Measurements from ENCODE around the gene DSCAM.

DNA sequence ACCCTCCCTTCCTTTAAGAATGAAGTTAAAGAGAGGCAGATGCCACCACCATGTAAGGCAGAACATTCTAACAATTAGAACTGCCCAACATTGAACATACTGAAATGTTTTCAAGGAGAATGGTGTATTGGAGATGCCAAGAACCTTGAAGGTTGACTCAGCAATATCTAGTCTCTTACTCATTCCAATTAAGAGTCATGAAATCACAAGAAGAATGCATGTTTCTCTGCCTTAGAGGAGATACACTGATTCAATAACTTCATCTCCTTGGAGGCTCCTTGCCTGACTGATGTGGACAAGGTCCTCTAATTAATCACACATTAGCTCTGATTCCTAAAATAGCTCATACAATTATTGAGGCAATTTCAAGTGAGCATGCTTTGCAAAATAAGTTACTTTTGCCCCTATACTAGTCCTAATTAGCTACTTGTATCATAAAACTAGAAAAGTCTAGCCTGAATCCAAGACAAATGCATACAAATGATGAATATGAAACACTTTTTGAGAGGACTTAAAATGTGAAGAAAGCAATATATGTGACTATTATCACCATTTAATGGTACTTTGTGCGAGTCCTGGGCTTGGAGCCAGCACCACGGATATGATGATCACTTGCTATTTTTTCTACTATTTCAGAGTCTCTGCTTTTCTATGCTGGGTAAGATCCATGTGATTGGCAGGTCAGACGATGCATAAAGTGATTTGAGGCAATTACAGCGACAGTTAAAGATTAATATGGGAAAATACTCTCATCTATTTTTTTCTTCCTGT lies 114.5 kb downstream of the DSCAM start:
- no peak for TF ChIP-seq EZH2 (IDR thresholded peaks at IDR 0.05; ENCODE audit: insufficient read depth, poor library complexity, severe bottlenecking)
- no peak for TF ChIP-seq EZH2phosphoT487 (IDR thresholded peaks at IDR 0.05; ENCODE audit: insufficient read depth, low read depth)
